ENCODE data around the gene ABTB1.

Gene ABTB1

GRCh38 chr3:127707851-127708411 lies 35.2 kb downstream of the ABTB1 start:
- DNase-seq: peak; percentile 43

- DNase-seq: peak; percentile 25
Observed at GRCh38 chr3:127708837-127709236, 36.1 kb downstream of the ABTB1 start.

GRCh38 chr3:127709320-127710060 lies 36.7 kb downstream of the ABTB1 start:
- peak; percentile 22 for DNase-seq

GRCh38 chr3:127710155-127710941 lies 37.6 kb downstream of the ABTB1 start:
- DNase-seq: peak; percentile 16

GRCh38 chr3:127711021-127711695 lies 38.4 kb downstream of the ABTB1 start:
- DNase-seq: peak; percentile 26

GRCh38 chr3:127711896-127712295 lies 39.1 kb downstream of the ABTB1 start:
- peak; percentile 25 for DNase-seq

GRCh38 chr3:127712461-127712860 lies 39.7 kb downstream of the ABTB1 start:
- DNase-seq: peak; percentile 32

- no peak for DNase-seq
Observed at GRCh38 chr3:127712881-127713771, 40.4 kb downstream of the ABTB1 start.

GRCh38 chr3:127714125-127714571 lies 41.4 kb downstream of the ABTB1 start:
- DNase-seq: no peak

- DNase-seq: no peak
Observed at GRCh38 chr3:127714866-127715265, 42.1 kb downstream of the ABTB1 start.

- DNase-seq: peak; percentile 27
Observed at GRCh38 chr3:127715532-127715931, 42.8 kb downstream of the ABTB1 start.

- DNase-seq: peak; percentile 17
Observed at GRCh38 chr3:127716384-127716783, 43.6 kb downstream of the ABTB1 start.

GRCh38 chr3:127717357-127718244 lies 44.8 kb downstream of the ABTB1 start:
- DNase-seq: peak; percentile 48

GRCh38 chr3:127718245-127718915 lies 45.6 kb downstream of the ABTB1 start:
- no peak for DNase-seq

GRCh38 chr3:127718916-127719290 lies 46.2 kb downstream of the ABTB1 start:
- DNase-seq: peak; percentile 34

GRCh38 chr3:127719369-127719768 lies 46.6 kb downstream of the ABTB1 start:
- peak; percentile 9 for DNase-seq

- peak; percentile 16 for DNase-seq
Observed at GRCh38 chr3:127720161-127720823, 47.5 kb downstream of the ABTB1 start.

- no peak for DNase-seq
Observed at GRCh38 chr3:127720985-127721935, 48.5 kb downstream of the ABTB1 start.

Data from right forelimb (tissue), 1 donor.